GM19328 (cell line): ENCODE results near the gene NUP98.

Source experiments
- ATAC-seq: cut with Tn5 transposase; IDR thresholded peaks from one replicate; pipeline ENCODE4 v1.9.1; 2021; ENCODE audit warnings: mild to moderate bottlenecking, moderate library complexity; ENCODE audit not compliant: unreplicated experiment

Gene NUP98

DNA sequence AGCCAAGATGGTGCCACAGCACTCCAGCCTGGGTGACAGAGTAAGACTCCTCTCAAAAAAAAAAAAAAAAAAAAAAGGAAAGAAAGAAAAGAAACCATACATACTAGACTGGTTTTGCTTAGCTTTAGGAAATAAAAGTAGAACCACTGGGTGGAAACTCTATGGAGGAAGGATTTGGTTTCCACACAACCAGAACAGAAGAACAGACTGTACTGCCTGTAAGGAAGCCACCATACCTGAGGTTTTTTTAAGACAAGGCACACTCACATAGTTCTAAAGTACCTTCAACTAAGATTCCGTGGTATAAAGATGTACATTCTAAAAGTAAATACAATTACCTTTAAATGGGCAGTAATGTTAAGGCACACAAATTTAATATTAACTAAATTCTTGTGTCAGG is 58.6 kb downstream of the NUP98 start:
- no peak for ATAC-seq

GRCh38 chr11:3738241-3738640 is 59.1 kb downstream of the NUP98 start:
- ATAC-seq = no peak

- no peak for ATAC-seq
Observed at GRCh38 chr11:3737386-3737933, 59.9 kb downstream of the NUP98 start.

DNA sequence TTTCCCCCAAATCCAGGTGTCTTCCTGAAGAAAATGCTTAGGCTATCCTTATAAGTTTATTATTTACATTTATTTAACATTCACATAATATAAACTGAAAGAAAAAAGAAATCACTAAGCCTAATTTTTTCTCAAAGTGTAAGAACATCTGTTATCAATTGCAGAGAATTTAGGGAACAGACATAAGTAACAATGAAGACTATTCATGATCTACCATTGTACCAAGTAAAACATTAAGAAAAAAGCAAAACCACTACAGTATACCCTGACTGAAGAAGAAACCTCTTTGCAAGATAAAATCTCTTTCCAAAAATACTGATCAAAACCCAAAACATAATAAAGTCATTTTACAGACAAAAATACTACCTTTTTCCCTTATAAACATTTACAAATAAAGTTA is 60.5 kb downstream of the NUP98 start:
- no peak for ATAC-seq

DNA sequence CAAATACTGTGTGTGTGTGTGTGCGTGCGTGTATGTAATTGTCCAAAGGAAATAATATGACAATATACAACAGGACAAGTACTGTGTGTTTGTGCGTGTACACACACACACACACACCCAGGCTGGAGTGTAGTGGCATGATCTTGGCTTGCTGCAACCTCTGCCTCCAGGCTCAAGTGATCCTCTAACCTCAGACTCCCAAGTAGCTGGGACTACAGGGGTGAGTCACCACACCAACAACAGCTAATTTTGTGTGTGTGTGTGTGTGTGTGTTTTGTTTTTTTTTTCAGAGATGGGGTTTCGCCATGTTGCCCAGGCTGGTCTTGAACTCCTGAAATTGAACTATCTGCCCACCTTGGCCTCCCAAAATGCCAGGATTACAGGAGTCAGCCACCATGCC is 61.5 kb downstream of the NUP98 start:
- no peak for ATAC-seq

DNA sequence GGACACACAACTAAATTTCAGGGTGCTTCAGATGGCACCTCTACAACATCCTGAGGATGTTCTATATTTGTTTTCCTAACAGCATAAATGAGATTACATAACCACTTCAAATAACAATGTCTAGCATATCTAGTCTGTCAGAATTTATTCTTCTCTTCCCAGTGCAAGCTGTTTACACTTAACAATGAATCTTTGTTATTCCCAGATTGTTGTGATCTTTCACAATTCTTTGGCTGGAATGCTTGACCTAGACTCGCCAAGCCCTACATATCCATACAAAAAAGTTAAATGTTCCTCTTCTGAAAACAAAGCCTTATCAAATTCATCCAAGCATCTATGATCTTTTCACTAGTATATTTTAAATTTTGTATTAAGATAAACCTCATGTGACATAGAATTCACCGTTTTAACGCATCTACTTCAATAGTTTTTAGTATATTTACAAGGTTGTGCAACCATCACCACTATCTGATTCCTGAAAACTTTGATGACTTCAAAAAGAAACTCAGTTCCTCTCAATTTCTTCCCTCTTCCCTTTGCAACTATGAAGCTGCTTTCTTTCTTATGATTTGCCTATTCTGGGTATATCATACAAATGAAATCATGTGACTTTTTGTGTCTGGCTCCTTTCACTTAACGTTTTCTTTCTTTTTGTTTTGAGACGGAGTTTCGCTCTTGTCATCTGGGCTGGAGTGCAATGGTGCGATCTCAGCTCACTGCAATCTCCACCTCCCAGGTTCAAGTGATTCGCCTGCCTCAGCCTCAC is 64.5 kb downstream of the NUP98 start:
- no peak for ATAC-seq

- no peak for ATAC-seq
Observed at GRCh38 chr11:3723014-3723708, 74.2 kb downstream of the NUP98 start.

DNA sequence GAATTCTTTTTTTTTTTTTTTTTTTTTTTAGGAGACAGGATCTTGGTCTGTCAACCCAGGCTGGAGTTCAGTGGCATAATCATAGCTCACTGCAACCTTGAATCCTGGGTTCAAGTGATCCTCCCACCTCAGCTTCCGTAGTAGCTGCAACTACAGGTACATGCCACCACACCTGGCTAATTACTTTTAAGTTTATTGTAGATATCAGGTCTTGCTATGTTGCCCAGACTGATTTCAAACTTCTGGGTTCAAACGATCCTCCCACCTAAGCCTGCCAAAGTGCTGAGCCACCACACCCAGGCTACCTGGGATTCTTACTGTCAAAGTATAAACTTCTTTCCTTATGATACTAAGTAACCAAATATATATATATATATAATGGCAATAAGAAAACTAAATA is 75.3 kb downstream of the NUP98 start:
- no peak for ATAC-seq

DNA sequence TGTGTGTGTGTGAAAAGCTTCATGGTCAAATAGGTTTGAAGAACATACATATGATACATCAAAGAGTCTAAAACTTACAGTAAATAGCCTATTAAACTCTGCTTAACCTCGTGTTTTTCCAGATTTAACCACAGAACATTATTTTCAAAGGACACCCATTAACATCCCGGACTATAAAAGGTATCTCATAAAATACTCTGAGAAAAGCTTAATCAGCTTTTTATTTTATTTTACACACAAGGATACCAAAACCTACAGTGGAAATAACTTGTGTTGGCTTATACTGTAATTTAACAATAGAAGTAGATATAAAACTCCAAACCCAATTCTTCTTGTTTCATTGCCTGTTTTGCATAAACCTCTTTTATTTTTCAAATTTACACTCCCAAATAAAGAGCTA is 76.4 kb downstream of the NUP98 start:
- no peak for ATAC-seq

DNA sequence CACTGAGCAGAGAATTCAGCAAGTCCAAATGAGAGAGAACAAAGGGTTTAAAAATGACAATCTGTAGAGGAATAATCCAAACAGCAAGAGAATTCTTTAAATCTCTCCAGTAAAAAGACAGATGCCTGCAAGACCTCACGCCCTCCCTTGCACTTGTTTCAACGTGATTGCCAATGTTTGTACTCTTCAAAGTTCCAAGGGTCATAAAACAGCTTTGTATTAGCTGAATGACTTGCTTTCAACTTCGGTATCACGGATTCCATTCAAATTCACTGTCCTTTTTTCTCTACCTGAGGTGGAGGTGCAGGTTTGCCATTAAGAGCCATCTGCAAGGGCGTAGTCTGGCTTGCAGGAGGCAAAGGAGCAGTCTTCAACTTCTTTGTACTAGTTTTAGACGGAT is 85.1 kb downstream of the NUP98 start:
- ATAC-seq = no peak

- ATAC-seq = no peak
Observed at GRCh38 chr11:3710485-3711259, 86.7 kb downstream of the NUP98 start.

DNA sequence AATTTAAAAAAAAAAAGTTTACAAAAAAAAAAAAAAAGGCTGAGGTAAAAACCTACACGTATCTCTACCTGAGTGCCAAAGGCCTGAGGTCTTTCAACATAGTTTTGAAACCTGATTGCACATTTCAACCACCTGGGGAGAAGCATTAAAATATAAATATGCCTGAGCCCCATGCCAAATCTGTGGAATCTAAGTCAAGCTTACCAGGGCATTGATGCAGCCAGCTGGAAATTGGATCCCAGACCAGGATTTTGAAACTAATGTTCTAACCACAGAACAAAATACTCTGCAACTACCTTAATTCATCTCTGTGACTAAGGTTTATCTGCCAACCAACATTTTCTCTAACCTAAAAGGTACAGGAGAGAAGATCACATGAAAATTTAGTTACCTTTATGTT is 87.4 kb downstream of the NUP98 start:
- no peak for ATAC-seq

DNA sequence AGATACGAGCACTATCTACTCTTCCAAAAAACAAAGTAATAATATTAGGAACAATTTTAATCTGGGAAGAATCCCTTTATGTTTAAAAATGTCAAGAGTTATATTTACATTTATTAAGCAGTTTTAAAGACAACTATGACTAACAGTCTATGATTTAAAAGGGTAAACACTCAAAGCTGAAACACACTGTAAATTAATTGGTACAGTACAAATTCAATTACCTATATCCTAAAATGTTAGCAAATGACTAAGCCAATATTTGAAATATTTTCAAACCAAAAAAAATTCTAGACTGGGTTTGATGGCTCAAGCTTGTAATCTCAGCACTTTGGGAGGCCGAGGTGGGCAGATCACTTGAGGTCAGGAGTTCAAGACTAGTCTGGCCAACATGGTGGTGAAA is 90.2 kb downstream of the NUP98 start:
- ATAC-seq = no peak

GRCh38 chr11:3703383-3703782 is 94.0 kb downstream of the NUP98 start:
- no peak for ATAC-seq

GRCh38 chr11:3700910-3701309 is 96.4 kb downstream of the NUP98 start:
- ATAC-seq = no peak

DNA sequence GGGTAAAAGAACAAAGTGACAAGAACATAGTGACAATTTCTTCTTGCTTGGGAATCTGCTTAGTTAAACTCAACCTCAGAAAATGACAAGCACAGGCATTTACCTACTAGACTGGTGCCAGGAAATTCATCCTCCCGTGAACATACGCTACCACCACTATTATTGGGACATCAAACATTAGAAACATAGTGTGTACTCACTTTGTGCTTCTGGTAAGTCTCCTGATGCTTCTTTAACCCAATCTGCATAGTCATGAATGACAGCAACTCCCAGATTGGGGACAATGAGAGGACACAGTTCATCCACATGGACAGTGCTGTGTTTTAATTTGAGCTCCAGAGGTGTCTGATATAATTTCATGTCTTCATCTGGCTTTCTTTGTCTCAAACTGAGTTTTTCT is 96.9 kb downstream of the NUP98 start:
- ATAC-seq = no peak

GRCh38 chr11:3686751-3687150 is 110.6 kb downstream of the NUP98 start:
- ATAC-seq = no peak

GRCh38 chr11:3685923-3686322 is 111.4 kb downstream of the NUP98 start:
- ATAC-seq = no peak

DNA sequence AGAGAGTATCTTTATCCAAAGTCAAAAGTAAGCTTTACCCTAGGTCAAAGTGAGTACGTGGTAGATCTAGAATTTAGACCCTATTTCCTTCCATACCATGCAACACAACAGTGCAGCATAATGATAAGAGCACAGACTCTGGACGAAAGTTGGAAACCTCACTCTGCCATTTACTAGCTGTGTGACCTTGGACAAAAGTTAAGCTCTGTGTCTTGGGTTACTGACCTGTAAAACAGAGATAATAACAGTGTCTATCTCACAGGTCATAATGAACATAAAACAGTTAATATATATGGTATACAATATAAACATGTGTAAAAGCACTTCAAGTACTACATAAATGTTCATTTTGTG is 112.6 kb downstream of the NUP98 start:
- no peak for ATAC-seq

DNA sequence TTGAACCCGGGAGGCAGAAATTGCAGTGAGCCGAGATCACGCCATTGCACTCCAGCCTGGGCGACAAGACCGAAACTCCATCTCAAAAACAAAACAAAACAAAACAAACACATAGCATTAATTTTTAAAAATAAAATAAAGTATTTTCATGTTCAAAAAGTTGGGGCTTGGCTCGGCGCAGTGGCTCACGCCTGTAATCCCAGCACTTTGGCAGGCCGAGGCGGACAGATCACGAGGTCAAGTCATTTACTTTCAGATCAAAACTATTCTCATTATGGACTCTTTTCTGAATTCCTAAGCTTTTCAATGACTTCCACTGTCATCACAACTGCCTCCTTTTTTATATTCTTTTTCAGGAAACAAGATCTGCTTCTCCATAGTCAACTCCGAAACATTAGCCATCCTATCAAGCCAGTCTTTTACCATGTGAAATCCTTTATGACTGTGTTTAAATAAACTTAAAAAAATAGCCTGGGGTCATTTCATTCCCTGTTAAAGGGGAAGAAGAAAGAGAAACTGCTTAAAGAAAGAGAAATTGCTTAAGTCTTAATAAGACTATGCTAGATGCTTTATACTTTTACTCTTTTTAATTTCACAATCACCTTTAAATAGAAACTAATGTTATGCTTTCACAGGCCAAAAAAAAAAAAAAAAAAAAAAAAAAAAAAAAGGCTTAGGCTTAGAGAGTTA is 113.1 kb downstream of the NUP98 start:
- ATAC-seq = no peak

- ATAC-seq = no peak
Observed at GRCh38 chr11:3683039-3683438, 114.3 kb downstream of the NUP98 start.
